ENCODE measurements around the gene NKAPL.
"Not testable (repeated sequence)": the region's sequence is repeated elsewhere in the genome, so short reads cannot be mapped to it uniquely, and the experiment has no call there.

The NKAPL gene

GRCh38 chr6:28296520-28297060 lies 37.5 kb downstream of the NKAPL start:
- DNase-seq (ENCODE audit: low read depth in 2 of 2), result no peak

DNA sequence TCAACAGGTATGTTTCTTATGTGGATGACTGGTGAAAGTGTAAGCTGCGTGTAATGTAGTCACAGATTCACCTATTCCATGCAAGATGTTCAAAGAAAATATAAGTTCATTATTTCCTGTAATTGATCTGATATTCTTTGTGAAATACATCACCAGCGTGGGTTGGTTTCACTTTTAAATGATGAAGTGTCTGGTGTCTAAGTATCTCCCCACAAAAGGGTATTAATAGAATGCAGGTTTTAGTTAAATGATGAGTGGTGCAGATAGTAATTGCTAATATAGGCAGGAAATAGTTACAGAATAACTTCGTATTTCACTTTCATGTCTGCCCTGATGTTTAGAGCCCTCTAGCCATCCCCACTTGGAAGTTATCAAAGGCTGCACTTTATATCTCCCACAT lies 44.5 kb downstream of the NKAPL start:
- no peak for DNase-seq (ENCODE audit: low read depth in 2 of 2)

- DNase-seq (ENCODE audit: low read depth in 2 of 2), result not testable (repeated sequence)
Measured at GRCh38 chr6:28306363-28306762, 47.3 kb downstream of the NKAPL start.

Measured in stimulated activated CD8-positive, alpha-beta memory T cell treated with anti-CD3 and anti-CD28 coated beads, Interleukin-15, amount 100 ng/mL, for 48 hours (primary cell).